ENCODE results near the gene WDR1.

The WDR1 gene

GRCh38 chr4:10050261-10050661 lies 66.3 kb downstream of the WDR1 start:
- H3K27ac ChIP-seq (ENCODE audit: low read length), result no peak overlapping the region
- H3K4me1 ChIP-seq (ENCODE audit: control insufficient read depth, insufficient read depth, low read length), result no peaks in the 10 kb centered on the region
- H3K9me3 ChIP-seq (ENCODE audit: control insufficient read depth in 2 of 2, low read length in 2 of 2), result no peaks in the 10 kb centered on the region
- H3K27me3 ChIP-seq (ENCODE audit: control insufficient read depth in 1 of 2, insufficient read depth in 2 of 2, low read length in 2 of 2), result no peaks in the 10 kb centered on the region
- no peaks in the 10 kb centered on the region for H3K36me3 ChIP-seq (ENCODE audit: control insufficient read depth in 2 of 2, insufficient read depth in 2 of 2, low read length in 2 of 2)
- H3K4me3 ChIP-seq (ENCODE audit: low read length in 2 of 2), result no peak overlapping the region
- H3K9ac ChIP-seq (ENCODE audit: low read length in 2 of 2), result no peak overlapping the region

GRCh38 chr4:10048941-10049697 lies 67.5 kb downstream of the WDR1 start:
- H3K9ac ChIP-seq (ENCODE audit: low read length in 2 of 2), result no peak overlapping the region
- no peaks in the 10 kb centered on the region for H3K36me3 ChIP-seq (ENCODE audit: control insufficient read depth in 2 of 2, insufficient read depth in 2 of 2, low read length in 2 of 2)
- H3K27ac ChIP-seq (ENCODE audit: low read length), result no peak overlapping the region

GRCh38 chr4:10047967-10048366 lies 68.6 kb downstream of the WDR1 start:
- Histone ChIP-seq H3K36me3 (ENCODE audit: control insufficient read depth in 2 of 2, insufficient read depth in 2 of 2, low read length in 2 of 2) (no peaks in the 10 kb centered on the region), H3K9ac (ENCODE audit: low read length in 2 of 2) (no peak overlapping the region), H3K27ac (ENCODE audit: low read length) (no peak overlapping the region), H3K4me3 (ENCODE audit: low read length in 2 of 2) (no peak overlapping the region), H3K4me1 (ENCODE audit: control insufficient read depth, insufficient read depth, low read length) (no peaks in the 10 kb centered on the region), H3K9me3 (ENCODE audit: control insufficient read depth in 2 of 2, low read length in 2 of 2) (no peaks in the 10 kb centered on the region), H3K27me3 (ENCODE audit: control insufficient read depth in 1 of 2, insufficient read depth in 2 of 2, low read length in 2 of 2) (no peaks in the 10 kb centered on the region)

More at GRCh38 chr4:10048941-10049697, 67.5 kb downstream of the WDR1 start:
- Histone ChIP-seq H3K4me3 (ENCODE audit: low read length in 2 of 2) (no peak overlapping the region), H3K4me1 (ENCODE audit: control insufficient read depth, insufficient read depth, low read length) (no peaks in the 10 kb centered on the region), H3K27me3 (ENCODE audit: control insufficient read depth in 1 of 2, insufficient read depth in 2 of 2, low read length in 2 of 2) (no peaks in the 10 kb centered on the region), H3K9me3 (ENCODE audit: control insufficient read depth in 2 of 2, low read length in 2 of 2) (no peaks in the 10 kb centered on the region)

GRCh38 chr4:10046471-10046870 lies 70.1 kb downstream of the WDR1 start:
- no peaks in the 10 kb centered on the region for H3K9me3 ChIP-seq (ENCODE audit: control insufficient read depth in 2 of 2, low read length in 2 of 2)
- H3K9ac ChIP-seq (ENCODE audit: low read length in 2 of 2), result no peak overlapping the region
- H3K4me1 ChIP-seq (ENCODE audit: control insufficient read depth, insufficient read depth, low read length), result no peaks in the 10 kb centered on the region
- no peaks in the 10 kb centered on the region for H3K36me3 ChIP-seq (ENCODE audit: control insufficient read depth in 2 of 2, insufficient read depth in 2 of 2, low read length in 2 of 2)
- no peak overlapping the region for H3K27ac ChIP-seq (ENCODE audit: low read length)
- no peaks in the 10 kb centered on the region for H3K27me3 ChIP-seq (ENCODE audit: control insufficient read depth in 1 of 2, insufficient read depth in 2 of 2, low read length in 2 of 2)
- no peak overlapping the region for H3K4me3 ChIP-seq (ENCODE audit: low read length in 2 of 2)

GRCh38 chr4:10045481-10045880 lies 71.1 kb downstream of the WDR1 start:
- no peak overlapping the region for H3K9ac ChIP-seq (ENCODE audit: low read length in 2 of 2)
- no peaks in the 10 kb centered on the region for H3K27me3 ChIP-seq (ENCODE audit: control insufficient read depth in 1 of 2, insufficient read depth in 2 of 2, low read length in 2 of 2)
- H3K36me3 ChIP-seq (ENCODE audit: control insufficient read depth in 2 of 2, insufficient read depth in 2 of 2, low read length in 2 of 2), result no peaks in the 10 kb centered on the region
- no peak overlapping the region for H3K27ac ChIP-seq (ENCODE audit: low read length)
- no peaks in the 10 kb centered on the region for H3K4me1 ChIP-seq (ENCODE audit: control insufficient read depth, insufficient read depth, low read length)
- H3K9me3 ChIP-seq (ENCODE audit: control insufficient read depth in 2 of 2, low read length in 2 of 2), result no peaks in the 10 kb centered on the region
- H3K4me3 ChIP-seq (ENCODE audit: low read length in 2 of 2), result no peak overlapping the region

GRCh38 chr4:10041036-10041435 lies 75.6 kb downstream of the WDR1 start:
- no peak overlapping the region for H3K4me3 ChIP-seq (ENCODE audit: low read length in 2 of 2)
- no peaks in the 10 kb centered on the region for H3K27me3 ChIP-seq (ENCODE audit: control insufficient read depth in 1 of 2, insufficient read depth in 2 of 2, low read length in 2 of 2)
- H3K9me3 ChIP-seq (ENCODE audit: control insufficient read depth in 2 of 2, low read length in 2 of 2), result no peaks in the 10 kb centered on the region
- no peak overlapping the region for H3K27ac ChIP-seq (ENCODE audit: low read length)
- H3K36me3 ChIP-seq (ENCODE audit: control insufficient read depth in 2 of 2, insufficient read depth in 2 of 2, low read length in 2 of 2), result no peaks in the 10 kb centered on the region
- no peaks in the 10 kb centered on the region for H3K4me1 ChIP-seq (ENCODE audit: control insufficient read depth, insufficient read depth, low read length)
- no peak overlapping the region for H3K9ac ChIP-seq (ENCODE audit: low read length in 2 of 2)

- H3K9ac ChIP-seq (ENCODE audit: low read length in 2 of 2), result no peak overlapping the region
- no peaks in the 10 kb centered on the region for H3K4me1 ChIP-seq (ENCODE audit: control insufficient read depth, insufficient read depth, low read length)
- no peak overlapping the region for H3K27ac ChIP-seq (ENCODE audit: low read length)
- H3K4me3 ChIP-seq (ENCODE audit: low read length in 2 of 2), result no peak overlapping the region
- H3K27me3 ChIP-seq (ENCODE audit: control insufficient read depth in 1 of 2, insufficient read depth in 2 of 2, low read length in 2 of 2), result no peaks in the 10 kb centered on the region
- H3K9me3 ChIP-seq (ENCODE audit: control insufficient read depth in 2 of 2, low read length in 2 of 2), result no peaks in the 10 kb centered on the region
- H3K36me3 ChIP-seq (ENCODE audit: control insufficient read depth in 2 of 2, insufficient read depth in 2 of 2, low read length in 2 of 2), result no peaks in the 10 kb centered on the region
These were observed 76.3 kb downstream of the WDR1 start for GRCh38 chr4:10040049-10040892.

GRCh38 chr4:10036807-10037342 lies 79.7 kb downstream of the WDR1 start:
- Histone ChIP-seq H3K27me3 (ENCODE audit: control insufficient read depth in 1 of 2, insufficient read depth in 2 of 2, low read length in 2 of 2) (no peaks in the 10 kb centered on the region), H3K9ac (ENCODE audit: low read length in 2 of 2) (no peak overlapping the region), H3K36me3 (ENCODE audit: control insufficient read depth in 2 of 2, insufficient read depth in 2 of 2, low read length in 2 of 2) (no peaks in the 10 kb centered on the region), H3K9me3 (ENCODE audit: control insufficient read depth in 2 of 2, low read length in 2 of 2) (no peaks in the 10 kb centered on the region), H3K4me3 (ENCODE audit: low read length in 2 of 2) (no peak overlapping the region), H3K27ac (ENCODE audit: low read length) (no peak overlapping the region), H3K4me1 (ENCODE audit: control insufficient read depth, insufficient read depth, low read length) (peaks cover 9% of the 10 kb centered on the region)

- Histone ChIP-seq H3K36me3 (ENCODE audit: control insufficient read depth in 2 of 2, insufficient read depth in 2 of 2, low read length in 2 of 2) (no peaks in the 10 kb centered on the region), H3K9ac (ENCODE audit: low read length in 2 of 2) (no peak overlapping the region), H3K4me1 (ENCODE audit: control insufficient read depth, insufficient read depth, low read length) (peaks cover 9% of the 10 kb centered on the region), H3K9me3 (ENCODE audit: control insufficient read depth in 2 of 2, low read length in 2 of 2) (no peaks in the 10 kb centered on the region), H3K27ac (ENCODE audit: low read length) (no peak overlapping the region), H3K27me3 (ENCODE audit: control insufficient read depth in 1 of 2, insufficient read depth in 2 of 2, low read length in 2 of 2) (no peaks in the 10 kb centered on the region), H3K4me3 (ENCODE audit: low read length in 2 of 2) (no peak overlapping the region)
These were observed 81.5 kb downstream of the WDR1 start for GRCh38 chr4:10035130-10035529.

GRCh38 chr4:10034612-10035104 lies 81.9 kb downstream of the WDR1 start:
- H3K27ac ChIP-seq (ENCODE audit: low read length), result no peak overlapping the region
- H3K27me3 ChIP-seq (ENCODE audit: control insufficient read depth in 1 of 2, insufficient read depth in 2 of 2, low read length in 2 of 2), result no peaks in the 10 kb centered on the region
- peaks cover 9% of the 10 kb centered on the region for H3K4me1 ChIP-seq (ENCODE audit: control insufficient read depth, insufficient read depth, low read length)
- no peak overlapping the region for H3K9ac ChIP-seq (ENCODE audit: low read length in 2 of 2)
- no peaks in the 10 kb centered on the region for H3K36me3 ChIP-seq (ENCODE audit: control insufficient read depth in 2 of 2, insufficient read depth in 2 of 2, low read length in 2 of 2)
- H3K9me3 ChIP-seq (ENCODE audit: control insufficient read depth in 2 of 2, low read length in 2 of 2), result no peaks in the 10 kb centered on the region
- no peak overlapping the region for H3K4me3 ChIP-seq (ENCODE audit: low read length in 2 of 2)
